WTC11 (cell line): Measurements from ENCODE around the gene OGFOD2. TPM values are rescaled to one million over a fixed set of nuclear protein-coding genes. Genes with fewer than 3 reads are reported as not detected.

Experiments
- ATAC-seq: fragments of 200-7000 bp; cut with Tn5 transposase; 2 replicates; pipeline ENCODE4 v1.10.0; 2021; ENCODE audit warnings: mild to moderate bottlenecking, moderate library complexity
- CTCF ChIA-PET: fragments of 300-600 bp; sonication (Branson Sonifier 250); formaldehyde crosslinking; loops from one replicate; lab custom pipeline; 2021; ENCODE audit warnings: antibody characterized with exemption; lab: Charles Lee
- POLR2A ChIA-PET: fragments of 350-600 bp; sonication (Branson Sonifier 250); formaldehyde crosslinking; loops from one replicate; lab custom pipeline; 2021; ENCODE audit warnings: antibody characterized with exemption; lab: Charles Lee
- DNase-seq: peaks from one replicate; pipeline ENCODE4 v3.0.0; 2021; ENCODE audit warnings: low spot score
- H3K27ac Mint-ChIP-seq: 2 replicates; pipeline ENCODE4 v1.8.0; 2021; ENCODE audit warnings: mixed read lengths
- H3K27me3 Mint-ChIP-seq: 2 replicates; pipeline ENCODE4 v1.8.0; 2021; ENCODE audit warnings: low read depth, mild to moderate bottlenecking, moderate library complexity, mixed read lengths
- H3K36me3 Mint-ChIP-seq: 2 replicates; pipeline ENCODE4 v1.8.0; 2021; ENCODE audit warnings: mixed read lengths
- H3K4me1 Mint-ChIP-seq: 2 replicates; pipeline ENCODE4 v1.8.0; 2022; ENCODE audit warnings: mixed read lengths
- H3K4me3 Mint-ChIP-seq: 2 replicates; pipeline ENCODE4 v1.8.0; 2021; ENCODE audit warnings: mild to moderate bottlenecking, moderate library complexity, mixed read lengths
- H3K9me3 Mint-ChIP-seq: 2 replicates; pipeline ENCODE4 v1.8.0; 2021; ENCODE audit warnings: mixed read lengths
- ATF3 ChIP-seq: sonication (generic); formaldehyde crosslinking; conservative IDR thresholded peaks from 2 replicates; pipeline ENCODE4 v1.8.1; 2022; ENCODE audit warnings: mild to moderate bottlenecking, missing genetic modification reagents
- CREB1 ChIP-seq: sonication (generic); formaldehyde crosslinking; IDR thresholded peaks from 2 replicates; pipeline ENCODE4 v1.8.0; 2023; ENCODE audit warnings: mild to moderate bottlenecking, missing genetic modification reagents
- E2F5 ChIP-seq: sonication (generic); formaldehyde crosslinking; IDR thresholded peaks from 2 replicates; pipeline ENCODE4 v1.8.1; 2022; ENCODE audit warnings: mild to moderate bottlenecking, moderate library complexity, missing genetic modification reagents
- FOXK1 ChIP-seq: sonication (generic); formaldehyde crosslinking; IDR thresholded peaks from 2 replicates; pipeline ENCODE4 v1.8.0; 2022; ENCODE audit warnings: mild to moderate bottlenecking, moderate library complexity, missing genetic modification reagents
- GABPB1 ChIP-seq: sonication (generic); formaldehyde crosslinking; IDR thresholded peaks from 2 replicates; pipeline ENCODE4 v1.8.1; 2023; ENCODE audit warnings: mild to moderate bottlenecking, missing genetic modification reagents
- IRF2 ChIP-seq: sonication (generic); formaldehyde crosslinking; IDR thresholded peaks from 2 replicates; pipeline ENCODE4 v1.8.0; 2022; ENCODE audit warnings: low read depth, missing genetic modification reagents, borderline replicate concordance
- JAZF1 ChIP-seq: fragments of 250-450 bp; sonication (Bioruptor Pico); IDR thresholded peaks from 2 replicates; pipeline ENCODE4 v1.9.0; 2021; ENCODE audit warnings: moderate library complexity, mild to moderate bottlenecking, inconsistent platforms
- NFYB ChIP-seq: sonication (generic); formaldehyde crosslinking; conservative IDR thresholded peaks from 2 replicates; pipeline ENCODE4 v1.8.0; 2022; ENCODE audit warnings: low read depth, missing genetic modification reagents
- SMAD3 ChIP-seq: sonication (generic); formaldehyde crosslinking; IDR thresholded peaks from 2 replicates; pipeline ENCODE4 v1.8.0; 2022; ENCODE audit warnings: missing genetic modification reagents, mild to moderate bottlenecking, borderline replicate concordance
- SP1 ChIP-seq: sonication (generic); formaldehyde crosslinking; conservative IDR thresholded peaks from 2 replicates; pipeline ENCODE4 v1.8.1; 2022; ENCODE audit warnings: missing genetic modification reagents
- TEAD4 ChIP-seq: sonication (generic); formaldehyde crosslinking; IDR thresholded peaks from 2 replicates; pipeline ENCODE4 v1.8.0; 2022; ENCODE audit warnings: mild to moderate bottlenecking, missing genetic modification reagents
- TP53 ChIP-seq: sonication (generic); formaldehyde crosslinking; IDR thresholded peaks from 2 replicates; pipeline ENCODE4 v1.8.1; 2023; ENCODE audit warnings: mild to moderate bottlenecking, missing genetic modification reagents
- ZBTB21 ChIP-seq: sonication (generic); formaldehyde crosslinking; IDR thresholded peaks from 2 replicates; pipeline ENCODE4 v1.8.1; 2023; ENCODE audit warnings: mild to moderate bottlenecking, missing genetic modification reagents, borderline replicate concordance
- ZNF121 ChIP-seq: sonication (generic); formaldehyde crosslinking; IDR thresholded peaks from 2 replicates; pipeline ENCODE4 v1.8.0; 2023; ENCODE audit warnings: missing genetic modification reagents
- ZNF138 ChIP-seq: sonication (generic); formaldehyde crosslinking; conservative IDR thresholded peaks from 2 replicates; pipeline ENCODE4 v1.8.1; 2022; ENCODE audit warnings: mild to moderate bottlenecking, moderate library complexity, missing genetic modification reagents
- ZNF219 ChIP-seq: sonication (generic); formaldehyde crosslinking; IDR thresholded peaks from 2 replicates; pipeline ENCODE4 v1.8.0; 2023; ENCODE audit warnings: missing genetic modification reagents, mild to moderate bottlenecking, borderline replicate concordance
- ZNF232 ChIP-seq: sonication (generic); formaldehyde crosslinking; IDR thresholded peaks from 2 replicates; pipeline ENCODE4 v1.8.0; 2022; ENCODE audit warnings: mild to moderate bottlenecking, missing genetic modification reagents
- ZNF263 ChIP-seq: sonication (generic); formaldehyde crosslinking; IDR thresholded peaks from 2 replicates; pipeline ENCODE4 v1.8.1; 2022; ENCODE audit warnings: low read depth, mild to moderate bottlenecking, moderate library complexity, missing genetic modification reagents
- ZNF317 ChIP-seq: sonication (generic); formaldehyde crosslinking; IDR thresholded peaks from 2 replicates; pipeline ENCODE4 v1.8.1; 2023; ENCODE audit warnings: low read depth, mild to moderate bottlenecking, moderate library complexity, missing genetic modification reagents, borderline replicate concordance
- ZNF671 ChIP-seq: fragments of 250-450 bp; sonication (Bioruptor Pico); IDR thresholded peaks from 2 replicates; pipeline ENCODE4 v1.8.0; 2021; ENCODE audit warnings: mild to moderate bottlenecking
- ZSCAN18 ChIP-seq: fragments of 250-450 bp; sonication (Bioruptor Pico); IDR thresholded peaks from 2 replicates; pipeline ENCODE4 v2.1.2; 2022; ENCODE audit warnings: mild to moderate bottlenecking, moderate library complexity
- total RNA-seq: library from RNA; stranded (reverse); gene quantifications from 3 replicates; pipeline ENCODE4 v1.2.3, GENCODE V29; 2021
- TF ChIP-seq, protein P1 (sequence below): sonication (generic); formaldehyde crosslinking; IDR thresholded peaks from 2 replicates; pipeline ENCODE4 v1.8.0; 2022; ENCODE audit warnings: mild to moderate bottlenecking, missing genetic modification reagents
- TF ChIP-seq, protein P2 (sequence below): fragments of 250-450 bp; sonication (Bioruptor Pico); IDR thresholded peaks from 2 replicates; pipeline ENCODE4 v1.9.0; 2021; ENCODE audit warnings: mild to moderate bottlenecking, borderline replicate concordance
- TF ChIP-seq, protein P3 (sequence below): fragments of 200-600 bp; IDR thresholded peaks from 2 replicates; pipeline ENCODE4 v1.8.0; 2022; ENCODE audit warnings: antibody characterized with exemption
- TF ChIP-seq, protein P4 (sequence below): sonication (generic); formaldehyde crosslinking; IDR thresholded peaks from 2 replicates; pipeline ENCODE4 v1.8.1; 2022; ENCODE audit warnings: low read depth, missing genetic modification reagents, borderline replicate concordance

OGFOD2 gene
- total RNA-seq, 1 experiment from 2014 or later, result 28.1 TPM

GRCh38 chr12:122977153-122977552 is 2.1 kb downstream of the OGFOD2 start:
- TF ChIP-seq, protein P1, sequence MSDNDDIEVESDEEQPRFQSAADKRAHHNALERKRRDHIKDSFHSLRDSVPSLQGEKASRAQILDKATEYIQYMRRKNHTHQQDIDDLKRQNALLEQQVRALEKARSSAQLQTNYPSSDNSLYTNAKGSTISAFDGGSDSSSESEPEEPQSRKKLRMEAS (CRISPR knock-in tag), result no peak
- TF ChIP-seq, protein P2, sequence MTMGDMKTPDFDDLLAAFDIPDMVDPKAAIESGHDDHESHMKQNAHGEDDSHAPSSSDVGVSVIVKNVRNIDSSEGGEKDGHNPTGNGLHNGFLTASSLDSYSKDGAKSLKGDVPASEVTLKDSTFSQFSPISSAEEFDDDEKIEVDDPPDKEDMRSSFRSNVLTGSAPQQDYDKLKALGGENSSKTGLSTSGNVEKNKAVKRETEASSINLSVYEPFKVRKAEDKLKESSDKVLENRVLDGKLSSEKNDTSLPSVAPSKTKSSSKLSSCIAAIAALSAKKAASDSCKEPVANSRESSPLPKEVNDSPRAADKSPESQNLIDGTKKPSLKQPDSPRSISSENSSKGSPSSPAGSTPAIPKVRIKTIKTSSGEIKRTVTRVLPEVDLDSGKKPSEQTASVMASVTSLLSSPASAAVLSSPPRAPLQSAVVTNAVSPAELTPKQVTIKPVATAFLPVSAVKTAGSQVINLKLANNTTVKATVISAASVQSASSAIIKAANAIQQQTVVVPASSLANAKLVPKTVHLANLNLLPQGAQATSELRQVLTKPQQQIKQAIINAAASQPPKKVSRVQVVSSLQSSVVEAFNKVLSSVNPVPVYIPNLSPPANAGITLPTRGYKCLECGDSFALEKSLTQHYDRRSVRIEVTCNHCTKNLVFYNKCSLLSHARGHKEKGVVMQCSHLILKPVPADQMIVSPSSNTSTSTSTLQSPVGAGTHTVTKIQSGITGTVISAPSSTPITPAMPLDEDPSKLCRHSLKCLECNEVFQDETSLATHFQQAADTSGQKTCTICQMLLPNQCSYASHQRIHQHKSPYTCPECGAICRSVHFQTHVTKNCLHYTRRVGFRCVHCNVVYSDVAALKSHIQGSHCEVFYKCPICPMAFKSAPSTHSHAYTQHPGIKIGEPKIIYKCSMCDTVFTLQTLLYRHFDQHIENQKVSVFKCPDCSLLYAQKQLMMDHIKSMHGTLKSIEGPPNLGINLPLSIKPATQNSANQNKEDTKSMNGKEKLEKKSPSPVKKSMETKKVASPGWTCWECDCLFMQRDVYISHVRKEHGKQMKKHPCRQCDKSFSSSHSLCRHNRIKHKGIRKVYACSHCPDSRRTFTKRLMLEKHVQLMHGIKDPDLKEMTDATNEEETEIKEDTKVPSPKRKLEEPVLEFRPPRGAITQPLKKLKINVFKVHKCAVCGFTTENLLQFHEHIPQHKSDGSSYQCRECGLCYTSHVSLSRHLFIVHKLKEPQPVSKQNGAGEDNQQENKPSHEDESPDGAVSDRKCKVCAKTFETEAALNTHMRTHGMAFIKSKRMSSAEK (CRISPR knock-in tag), result no peak
- TF ChIP-seq SMAD3 (CRISPR knock-in tag) (no peak), TP53 (CRISPR knock-in tag) (no peak), ZNF263 (CRISPR knock-in tag) (no peak), SP1 (CRISPR knock-in tag) (no peak), TEAD4 (CRISPR knock-in tag) (no peak), ZNF671 (no peak), ZNF232 (no peak), ATF3 (CRISPR knock-in tag) (no peak)
- Mint-ChIP-seq H3K4me3 (peak overlapping the region; percentile 29; the same call in 1 of the 2 replicates), H3K27me3 (no peaks in the 10 kb centered on the region), H3K36me3 (0 out of 2 replicates have a peak, but pooled peaks cover 4% of the 10 kb centered on the region), H3K27ac (no peak overlapping the region), H3K9me3 (no peaks in the 10 kb centered on the region), H3K4me1 (peaks cover 19% of the 10 kb centered on the region)
- CTCF ChIA-PET, result no interaction called here
- ATAC-seq, result no peak
- POLR2A ChIA-PET, result no interaction called here
- DNase-seq, result no peak

- Mint-ChIP-seq H3K36me3 (0 out of 2 replicates have a peak, but pooled peaks cover 4% of the 10 kb centered on the region), H3K4me3 (no peak overlapping the region; the same call in 1 of the 2 replicates), H3K4me1 (peaks cover 19% of the 10 kb centered on the region), H3K27ac (no peak overlapping the region), H3K9me3 (no peaks in the 10 kb centered on the region), H3K27me3 (no peaks in the 10 kb centered on the region)
- DNase-seq (no peak), ATAC-seq (no peak)
- ChIA-PET CTCF (interaction anchor here (0.6 kb wide), 1 partner anchor 117 kb away, joined by 3 read pairs; no protein-coding TSS in a partner anchor), POLR2A (no interaction called here)
- no peak for TF ChIP-seq E2F5 (CRISPR knock-in tag)
- no peak for TF ChIP-seq IRF2 (CRISPR knock-in tag)
- TF ChIP-seq ZNF121 (CRISPR knock-in tag), result no peak
- no peak for TF ChIP-seq ZNF138
- no peak for TF ChIP-seq ZNF317
- no peak for TF ChIP-seq FOXK1 (CRISPR knock-in tag)
- TF ChIP-seq, protein P3, sequence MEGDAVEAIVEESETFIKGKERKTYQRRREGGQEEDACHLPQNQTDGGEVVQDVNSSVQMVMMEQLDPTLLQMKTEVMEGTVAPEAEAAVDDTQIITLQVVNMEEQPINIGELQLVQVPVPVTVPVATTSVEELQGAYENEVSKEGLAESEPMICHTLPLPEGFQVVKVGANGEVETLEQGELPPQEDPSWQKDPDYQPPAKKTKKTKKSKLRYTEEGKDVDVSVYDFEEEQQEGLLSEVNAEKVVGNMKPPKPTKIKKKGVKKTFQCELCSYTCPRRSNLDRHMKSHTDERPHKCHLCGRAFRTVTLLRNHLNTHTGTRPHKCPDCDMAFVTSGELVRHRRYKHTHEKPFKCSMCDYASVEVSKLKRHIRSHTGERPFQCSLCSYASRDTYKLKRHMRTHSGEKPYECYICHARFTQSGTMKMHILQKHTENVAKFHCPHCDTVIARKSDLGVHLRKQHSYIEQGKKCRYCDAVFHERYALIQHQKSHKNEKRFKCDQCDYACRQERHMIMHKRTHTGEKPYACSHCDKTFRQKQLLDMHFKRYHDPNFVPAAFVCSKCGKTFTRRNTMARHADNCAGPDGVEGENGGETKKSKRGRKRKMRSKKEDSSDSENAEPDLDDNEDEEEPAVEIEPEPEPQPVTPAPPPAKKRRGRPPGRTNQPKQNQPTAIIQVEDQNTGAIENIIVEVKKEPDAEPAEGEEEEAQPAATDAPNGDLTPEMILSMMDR, result no peak
- no peak for TF ChIP-seq NFYB
- no peak for TF ChIP-seq ZNF671
- no peak for TF ChIP-seq ZNF219 (CRISPR knock-in tag)
- TF ChIP-seq, protein P4, sequence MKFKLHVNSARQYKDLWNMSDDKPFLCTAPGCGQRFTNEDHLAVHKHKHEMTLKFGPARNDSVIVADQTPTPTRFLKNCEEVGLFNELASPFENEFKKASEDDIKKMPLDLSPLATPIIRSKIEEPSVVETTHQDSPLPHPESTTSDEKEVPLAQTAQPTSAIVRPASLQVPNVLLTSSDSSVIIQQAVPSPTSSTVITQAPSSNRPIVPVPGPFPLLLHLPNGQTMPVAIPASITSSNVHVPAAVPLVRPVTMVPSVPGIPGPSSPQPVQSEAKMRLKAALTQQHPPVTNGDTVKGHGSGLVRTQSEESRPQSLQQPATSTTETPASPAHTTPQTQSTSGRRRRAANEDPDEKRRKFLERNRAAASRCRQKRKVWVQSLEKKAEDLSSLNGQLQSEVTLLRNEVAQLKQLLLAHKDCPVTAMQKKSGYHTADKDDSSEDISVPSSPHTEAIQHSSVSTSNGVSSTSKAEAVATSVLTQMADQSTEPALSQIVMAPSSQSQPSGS (CRISPR knock-in tag), result no peak
- TF ChIP-seq GABPB1 (CRISPR knock-in tag), result no peak
- no peak for TF ChIP-seq ZBTB21
- no peak for TF ChIP-seq CREB1 (CRISPR knock-in tag)
- TF ChIP-seq ZSCAN18 (CRISPR knock-in tag), result no peak
- TF ChIP-seq JAZF1 (CRISPR knock-in tag), result no peak
- no peak for TF ChIP-seq ZNF263 (CRISPR knock-in tag)
These were observed 2.8 kb downstream of the OGFOD2 start for GRCh38 chr12:122977655-122978392.
